HG03439 (cell line): Measurements from ENCODE around the gene OTULIN.

ENCODE experiments used
- ATAC-seq: cut with Tn5 transposase; IDR thresholded peaks from one replicate; pipeline ENCODE4 v1.9.1; 2021; ENCODE audit warnings: mild to moderate bottlenecking, moderate library complexity; ENCODE audit not compliant: unreplicated experiment

The OTULIN gene

GRCh38 chr5:14738050-14738449 lies 73.5 kb downstream of the OTULIN start:
- no peak for ATAC-seq

- ATAC-seq = no peak
Observed at GRCh38 chr5:14739538-14739937, 75.0 kb downstream of the OTULIN start.

GRCh38 chr5:14739981-14740380 lies 75.5 kb downstream of the OTULIN start:
- ATAC-seq = no peak

- no peak for ATAC-seq
Observed at GRCh38 chr5:14741131-14741530, 76.6 kb downstream of the OTULIN start.

- no peak for ATAC-seq
Observed at GRCh38 chr5:14741801-14742440, 77.4 kb downstream of the OTULIN start.

GRCh38 chr5:14742498-14742897 lies 78.0 kb downstream of the OTULIN start:
- ATAC-seq = no peak

GRCh38 chr5:14743601-14744295 lies 79.2 kb downstream of the OTULIN start:
- no peak for ATAC-seq

- ATAC-seq = no peak
Observed at GRCh38 chr5:14744296-14745187, 80.0 kb downstream of the OTULIN start.

GRCh38 chr5:14745188-14745563 lies 80.7 kb downstream of the OTULIN start:
- no peak for ATAC-seq

- no peak for ATAC-seq
Observed at GRCh38 chr5:14745753-14746152, 81.2 kb downstream of the OTULIN start.

- ATAC-seq = no peak
Observed at GRCh38 chr5:14748180-14748900, 83.8 kb downstream of the OTULIN start.
